Middle frontal gyrus (tissue), 1 donor: ENCODE results near the gene IER3.
"Not testable (repeated sequence)": the region's sequence is repeated elsewhere in the genome, so short reads cannot be mapped to it uniquely, and the experiment has no call there.

Experiments
- DNase-seq: peaks from one replicate; pipeline ENCODE4 v3.0.0-alpha.2; 2015; ENCODE audit warnings: low spot score; ENCODE audit errors: extremely low spot score

Gene IER3

GRCh38 chr6:30768634-30769087 lies 24.3 kb upstream of the IER3 start:
- DNase-seq = no peak

- DNase-seq = no peak
These were observed 23.6 kb upstream of the IER3 start for GRCh38 chr6:30767944-30768301.

- DNase-seq = no peak
These were observed 23.0 kb upstream of the IER3 start for GRCh38 chr6:30767158-30767943.

- no peak for DNase-seq
These were observed 22.3 kb upstream of the IER3 start for GRCh38 chr6:30766461-30767157.

- not testable (repeated sequence) for DNase-seq
These were observed 21.1 kb upstream of the IER3 start for GRCh38 chr6:30765495-30765894.

GRCh38 chr6:30764490-30765043 lies 20.2 kb upstream of the IER3 start:
- DNase-seq = not testable (repeated sequence)

GRCh38 chr6:30763618-30764489 lies 19.5 kb upstream of the IER3 start:
- DNase-seq = no peak

GRCh38 chr6:30763155-30763617 lies 18.8 kb upstream of the IER3 start:
- no peak for DNase-seq

- no peak for DNase-seq
These were observed 17.6 kb upstream of the IER3 start for GRCh38 chr6:30761791-30762429.

GRCh38 chr6:30760549-30760948 lies 16.2 kb upstream of the IER3 start:
- DNase-seq = no peak

- no peak for DNase-seq
These were observed 15.4 kb upstream of the IER3 start for GRCh38 chr6:30759575-30760239.

GRCh38 chr6:30757261-30757904 lies 13.0 kb upstream of the IER3 start:
- DNase-seq = no peak

GRCh38 chr6:30756405-30757003 lies 12.2 kb upstream of the IER3 start:
- not testable (repeated sequence) for DNase-seq

- no peak for DNase-seq
These were observed 10.3 kb upstream of the IER3 start for GRCh38 chr6:30754631-30755030.

- DNase-seq = no peak
These were observed 8.0 kb upstream of the IER3 start for GRCh38 chr6:30752157-30752927.

GRCh38 chr6:30750379-30750668 lies 6.0 kb upstream of the IER3 start:
- no peak for DNase-seq

- DNase-seq = no peak
These were observed 5.4 kb upstream of the IER3 start for GRCh38 chr6:30749554-30750378.
